HepG2 (cell line): ENCODE data around the gene ARHGEF16. TPM values are rescaled to one million over a fixed set of nuclear protein-coding genes. Genes with fewer than 3 reads are reported as not detected.
A peak's percentile ranks its signal among the peaks of the same experiment; 100 is the strongest.

Source experiments
- ERF ChIP-seq: IDR thresholded peaks from 2 replicates; pipeline ENCODE4 v1.6.1; 2018; ENCODE audit warnings: missing biosample characterization, missing genetic modification reagents
- EZH2 ChIP-seq: conservative IDR thresholded peaks from 2 replicates; pipeline ENCODE4 v1.6.1; 2012; ENCODE audit warnings: mild to moderate bottlenecking, low read depth, low read length, moderate library complexity
- FOXM1 ChIP-seq: sonication (generic); formaldehyde crosslinking; IDR thresholded peaks from 2 replicates; pipeline ENCODE4 v1.5.0; 2020; ENCODE audit warnings: missing genetic modification reagents
- HDAC6 ChIP-seq: fragments of 200-600 bp; sonication (generic); IDR thresholded peaks from 2 replicates; pipeline ENCODE4 v1.7.0; 2017; ENCODE audit warnings: mild to moderate bottlenecking, antibody characterized with exemption, low read length, low read depth
- IRF2 ChIP-seq: IDR thresholded peaks from 2 replicates; pipeline ENCODE4 v1.6.1; 2018; ENCODE audit warnings: missing genetic modification reagents, missing compliant biosample characterization
- MAFF ChIP-seq: IDR thresholded peaks from 2 replicates; pipeline ENCODE4 v1.6.1; 2011; ENCODE audit warnings: low read depth, low read length, improper control_type of control experiment
- MTA3 ChIP-seq: sonication (generic); formaldehyde crosslinking; IDR thresholded peaks from 2 replicates; pipeline ENCODE4 v1.4.0; 2020; ENCODE audit warnings: missing genetic modification reagents
- MXI1 ChIP-seq: IDR thresholded peaks from 3 replicates; pipeline ENCODE4 v1.6.1; 2012; ENCODE audit warnings: low read depth, low read length, inconsistent platforms, borderline replicate concordance
- NFRKB ChIP-seq: fragments of 450-650 bp; IDR thresholded peaks from 2 replicates; pipeline ENCODE4 v1.6.1; 2017
- REPIN1 ChIP-seq: sonication (generic); formaldehyde crosslinking; IDR thresholded peaks from 2 replicates; pipeline ENCODE4 v1.8.0; 2022; ENCODE audit warnings: missing genetic modification reagents, low read depth, mild to moderate bottlenecking, borderline replicate concordance
- SAP130 ChIP-seq: IDR thresholded peaks from 2 replicates; pipeline ENCODE4 v1.6.1; 2016; ENCODE audit warnings: low read depth
- SRSF4 ChIP-seq: fragments of 200-400 bp; formaldehyde crosslinking; IDR thresholded peaks from one replicate; pipeline ENCODE4 v1.6.1; 2018; ENCODE audit warnings: mild to moderate bottlenecking, low read depth, low read length, moderate library complexity; ENCODE audit not compliant: poor library complexity, severe bottlenecking
- TEAD3 ChIP-seq: optimal IDR thresholded peaks from 2 replicates; pipeline ENCODE3; 2016; ENCODE audit warnings: borderline replicate concordance
- ZBTB1 ChIP-seq: sonication (generic); formaldehyde crosslinking; IDR thresholded peaks from 2 replicates; pipeline ENCODE4 v1.4.0; 2020; ENCODE audit warnings: missing genetic modification reagents, borderline replicate concordance
- ZBTB38 ChIP-seq: sonication (generic); formaldehyde crosslinking; IDR thresholded peaks from 2 replicates; pipeline ENCODE4 v1.5.1; 2020; ENCODE audit warnings: mild to moderate bottlenecking, missing genetic modification reagents
- ZNF326 ChIP-seq: sonication (generic); formaldehyde crosslinking; IDR thresholded peaks from 2 replicates; pipeline ENCODE4 v1.4.0; 2020; ENCODE audit warnings: missing genetic modification reagents, borderline replicate concordance
- ZNF337 ChIP-seq: sonication (generic); formaldehyde crosslinking; IDR thresholded peaks from 2 replicates; pipeline ENCODE4 v1.5.1; 2020; ENCODE audit warnings: missing genetic modification reagents, low read depth, mild to moderate bottlenecking, borderline replicate concordance
- ZNF33A ChIP-seq: sonication (generic); formaldehyde crosslinking; IDR thresholded peaks from 2 replicates; pipeline ENCODE4 v1.5.1; 2020; ENCODE audit warnings: missing genetic modification reagents, mild to moderate bottlenecking, moderate library complexity, borderline replicate concordance
- ZNF33B ChIP-seq: sonication (generic); formaldehyde crosslinking; IDR thresholded peaks from 2 replicates; pipeline ENCODE4 v1.5.1; 2020; ENCODE audit warnings: mild to moderate bottlenecking, missing genetic modification reagents
- polyA plus RNA-seq, 8 experiments: library from polyadenylated mRNA; depleted of rRNA in 3 of 8; stranded (reverse) in 7 of 8; unstranded in 1 of 8; fragments of >200 nt; fragmentation: Illumina TruSeq in 4 of 8; extraction: Trizol in 4 of 8; gene quantifications; 2 replicates each; pipeline versions ENCODE4 v1.2.1 to v1.2.3, GENCODE V29; 2011 to 2016; ENCODE audit warnings: low read depth in 4 of 8, missing spikeins in 1 of 8, mixed read lengths in 1 of 8; ENCODE audit not compliant: insufficient read depth in 1 of 8
- total RNA-seq, 5 experiments: library from RNA; depleted of rRNA; stranded (reverse); fragments of >200 nt; fragmentation: Illumina TruSeq; extraction: Trizol; gene quantifications; 2 replicates each; pipeline ENCODE4 v1.2.3, GENCODE V29; 2016; ENCODE audit warnings: low read depth in 1 of 5
- TF ChIP-seq, protein P1 (sequence below): sonication (generic); formaldehyde crosslinking; IDR thresholded peaks from 2 replicates; pipeline ENCODE4 v1.4.0; 2020; ENCODE audit warnings: mild to moderate bottlenecking, missing genetic modification reagents
- TF ChIP-seq, protein P2 (sequence below): sonication (generic); formaldehyde crosslinking; conservative IDR thresholded peaks from 2 replicates; pipeline ENCODE4 v1.4.0; 2020; ENCODE audit warnings: mild to moderate bottlenecking, missing genetic modification reagents, moderate library complexity
- TF ChIP-seq, protein P3 (sequence below), 2 experiments: sonication (generic) in 1 of 2; formaldehyde crosslinking in 1 of 2; IDR thresholded peaks; 2 replicates each; pipeline versions ENCODE4 v1.4.0 to v1.6.1; 2016 to 2020; ENCODE audit warnings: borderline replicate concordance in 1 of 2, low read depth in 1 of 2, mild to moderate bottlenecking in 1 of 2, missing genetic modification reagents in 1 of 2

ARHGEF16 gene
- total and polyA plus RNA-seq, 2 of the 13 experiments (the other 11 are each of a cell fraction or from before 2014, with no cell fraction given), result 20.3 to 39.9 TPM

DNA sequence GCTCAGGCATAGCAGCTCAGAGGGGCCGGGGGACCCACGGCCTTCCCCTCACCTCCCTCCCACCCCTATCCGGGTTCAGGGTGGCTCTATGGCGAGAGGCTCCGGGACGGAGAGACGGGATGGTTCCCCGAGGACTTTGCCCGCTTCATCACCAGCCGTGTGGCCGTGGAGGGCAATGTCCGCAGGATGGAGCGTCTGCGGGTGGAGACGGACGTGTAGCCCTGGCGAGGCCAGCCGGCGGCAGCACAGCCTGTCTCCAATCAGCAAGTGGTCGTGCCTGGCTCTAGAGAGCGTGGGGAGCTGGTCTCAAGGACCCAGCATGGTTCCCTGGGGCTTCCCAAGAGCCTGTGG is 25.9 kb downstream of the ARHGEF16 start (continued):
- TF ChIP-seq ERF (CRISPR knock-in tag) (no peak), ZBTB1 (CRISPR knock-in tag) (no peak), HDAC6 (no peak), MXI1 (no peak), SRSF4 (no peak), ZBTB38 (CRISPR knock-in tag) (peak; percentile 97), MTA3 (CRISPR knock-in tag) (no peak), MAFF (no peak), TEAD3 (CRISPR knock-in tag) (no peak), SAP130 (no peak), ZNF33B (CRISPR knock-in tag) (no peak), FOXM1 (CRISPR knock-in tag) (no peak), ZNF33A (CRISPR knock-in tag) (no peak), NFRKB (no peak), REPIN1 (CRISPR knock-in tag) (no peak; the same call in 1 of the 2 replicates), ZNF337 (CRISPR knock-in tag) (no peak), IRF2 (CRISPR knock-in tag) (no peak), ZNF326 (CRISPR knock-in tag) (no peak), EZH2 (no peak)
- TF ChIP-seq, protein P1, sequence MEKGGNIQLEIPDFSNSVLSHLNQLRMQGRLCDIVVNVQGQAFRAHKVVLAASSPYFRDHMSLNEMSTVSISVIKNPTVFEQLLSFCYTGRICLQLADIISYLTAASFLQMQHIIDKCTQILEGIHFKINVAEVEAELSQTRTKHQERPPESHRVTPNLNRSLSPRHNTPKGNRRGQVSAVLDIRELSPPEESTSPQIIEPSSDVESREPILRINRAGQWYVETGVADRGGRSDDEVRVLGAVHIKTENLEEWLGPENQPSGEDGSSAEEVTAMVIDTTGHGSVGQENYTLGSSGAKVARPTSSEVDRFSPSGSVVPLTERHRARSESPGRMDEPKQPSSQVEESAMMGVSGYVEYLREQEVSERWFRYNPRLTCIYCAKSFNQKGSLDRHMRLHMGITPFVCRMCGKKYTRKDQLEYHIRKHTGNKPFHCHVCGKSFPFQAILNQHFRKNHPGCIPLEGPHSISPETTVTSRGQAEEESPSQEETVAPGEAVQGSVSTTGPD (CRISPR knock-in tag), result no peak
- TF ChIP-seq, protein P2, sequence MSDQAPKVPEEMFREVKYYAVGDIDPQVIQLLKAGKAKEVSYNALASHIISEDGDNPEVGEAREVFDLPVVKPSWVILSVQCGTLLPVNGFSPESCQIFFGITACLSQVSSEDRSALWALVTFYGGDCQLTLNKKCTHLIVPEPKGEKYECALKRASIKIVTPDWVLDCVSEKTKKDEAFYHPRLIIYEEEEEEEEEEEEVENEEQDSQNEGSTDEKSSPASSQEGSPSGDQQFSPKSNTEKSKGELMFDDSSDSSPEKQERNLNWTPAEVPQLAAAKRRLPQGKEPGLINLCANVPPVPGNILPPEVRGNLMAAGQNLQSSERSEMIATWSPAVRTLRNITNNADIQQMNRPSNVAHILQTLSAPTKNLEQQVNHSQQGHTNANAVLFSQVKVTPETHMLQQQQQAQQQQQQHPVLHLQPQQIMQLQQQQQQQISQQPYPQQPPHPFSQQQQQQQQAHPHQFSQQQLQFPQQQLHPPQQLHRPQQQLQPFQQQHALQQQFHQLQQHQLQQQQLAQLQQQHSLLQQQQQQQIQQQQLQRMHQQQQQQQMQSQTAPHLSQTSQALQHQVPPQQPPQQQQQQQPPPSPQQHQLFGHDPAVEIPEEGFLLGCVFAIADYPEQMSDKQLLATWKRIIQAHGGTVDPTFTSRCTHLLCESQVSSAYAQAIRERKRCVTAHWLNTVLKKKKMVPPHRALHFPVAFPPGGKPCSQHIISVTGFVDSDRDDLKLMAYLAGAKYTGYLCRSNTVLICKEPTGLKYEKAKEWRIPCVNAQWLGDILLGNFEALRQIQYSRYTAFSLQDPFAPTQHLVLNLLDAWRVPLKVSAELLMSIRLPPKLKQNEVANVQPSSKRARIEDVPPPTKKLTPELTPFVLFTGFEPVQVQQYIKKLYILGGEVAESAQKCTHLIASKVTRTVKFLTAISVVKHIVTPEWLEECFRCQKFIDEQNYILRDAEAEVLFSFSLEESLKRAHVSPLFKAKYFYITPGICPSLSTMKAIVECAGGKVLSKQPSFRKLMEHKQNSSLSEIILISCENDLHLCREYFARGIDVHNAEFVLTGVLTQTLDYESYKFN (CRISPR knock-in tag), result peak; percentile 71
- TF ChIP-seq, protein P3, sequence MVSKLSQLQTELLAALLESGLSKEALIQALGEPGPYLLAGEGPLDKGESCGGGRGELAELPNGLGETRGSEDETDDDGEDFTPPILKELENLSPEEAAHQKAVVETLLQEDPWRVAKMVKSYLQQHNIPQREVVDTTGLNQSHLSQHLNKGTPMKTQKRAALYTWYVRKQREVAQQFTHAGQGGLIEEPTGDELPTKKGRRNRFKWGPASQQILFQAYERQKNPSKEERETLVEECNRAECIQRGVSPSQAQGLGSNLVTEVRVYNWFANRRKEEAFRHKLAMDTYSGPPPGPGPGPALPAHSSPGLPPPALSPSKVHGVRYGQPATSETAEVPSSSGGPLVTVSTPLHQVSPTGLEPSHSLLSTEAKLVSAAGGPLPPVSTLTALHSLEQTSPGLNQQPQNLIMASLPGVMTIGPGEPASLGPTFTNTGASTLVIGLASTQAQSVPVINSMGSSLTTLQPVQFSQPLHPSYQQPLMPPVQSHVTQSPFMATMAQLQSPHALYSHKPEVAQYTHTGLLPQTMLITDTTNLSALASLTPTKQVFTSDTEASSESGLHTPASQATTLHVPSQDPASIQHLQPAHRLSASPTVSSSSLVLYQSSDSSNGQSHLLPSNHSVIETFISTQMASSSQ (IDR thresholded peaks at IDR 0.05; ENCODE audit: low read depth), result no peak
- TF ChIP-seq, protein P3 (CRISPR knock-in tag; IDR thresholded peaks at IDR 0.05; ENCODE audit: borderline replicate concordance), result no peak
